IMR-90 (cell line): ENCODE measurements around the gene AHR. TPM values are rescaled to one million over a fixed set of nuclear protein-coding genes. Genes with fewer than 3 reads are reported as not detected.

Source experiments
- ATAC-seq: fragments of 200-7000 bp; cut with Tn5 transposase; 2 replicates; pipeline ENCODE4 v1.9.1; 2020; ENCODE audit warnings: low read depth, mild to moderate bottlenecking, moderate library complexity
- BruUV-seq: library from RNA; stranded (reverse); fragments of 400-500 nt; replicated peaks from 2 replicates; lab custom pipeline; 2021; lab: Mats Ljungman, UMichigan
- CTCF ChIA-PET: fragments of 300-600 bp; formaldehyde crosslinking; extraction: SDS; loops from one replicate; lab custom pipeline; 2021; ENCODE audit warnings: antibody characterized with exemption; lab: Yijun Ruan, JAX
- POLR2A ChIA-PET: fragments of 300-600 bp; sonication (Branson Sonifier 250); formaldehyde crosslinking; loops from one replicate; lab custom pipeline; 2022; ENCODE audit warnings: antibody characterized with exemption; ENCODE audit not compliant: unreplicated experiment; lab: Charles Lee
- DNase-seq: peaks from one replicate; pipeline ENCODE4 v3.0.0; 2013
- H2AFZ ChIP-seq: replicated peaks from 2 replicates; pipeline ENCODE3; 2013; ENCODE audit warnings: low read length, mild to moderate bottlenecking; ENCODE audit not compliant: poor library complexity
- H2AK5ac ChIP-seq: 2 replicates; pipeline ENCODE4 v1.6.1; 2013; ENCODE audit warnings: low read depth, low read length, inconsistent platforms
- H2AK9ac ChIP-seq: replicated peaks from 2 replicates; pipeline ENCODE3; 2013; ENCODE audit warnings: mild to moderate bottlenecking, low read depth, low read length, moderate library complexity; ENCODE audit not compliant: poor library complexity
- H2BK120ac ChIP-seq: 2 replicates; pipeline ENCODE4 v1.6.1; 2013; ENCODE audit warnings: low read depth, low read length, inconsistent platforms
- H2BK15ac ChIP-seq: 3 replicates; pipeline ENCODE4 v1.6.1; 2013; ENCODE audit warnings: low read depth, low read length, inconsistent platforms
- H2BK20ac ChIP-seq: 2 replicates; pipeline ENCODE4 v1.6.1; 2013; ENCODE audit warnings: low read depth, mild to moderate bottlenecking, inconsistent platforms, low read length, moderate library complexity
- H2BK5ac ChIP-seq: 2 replicates; pipeline ENCODE4 v1.6.1; 2013; ENCODE audit warnings: mild to moderate bottlenecking, low read depth, low read length, inconsistent platforms; ENCODE audit not compliant: poor library complexity, severe bottlenecking
- H3K14ac ChIP-seq: replicated peaks from 2 replicates; pipeline ENCODE4 v1.6.1; 2013; ENCODE audit warnings: low read depth, low read length, inconsistent platforms
- H3K18ac ChIP-seq: 2 replicates; pipeline ENCODE4 v1.6.1; 2013; ENCODE audit warnings: low read depth, low read length, control low read depth
- H3K23ac ChIP-seq: 2 replicates; pipeline ENCODE4 v1.6.1; 2013; ENCODE audit warnings: low read depth, low read length, inconsistent platforms
- H3K27ac ChIP-seq: 2 replicates; pipeline ENCODE4 v1.5.1; 2013; ENCODE audit warnings: mild to moderate bottlenecking, control low read depth, low read length; ENCODE audit not compliant: insufficient read depth
- H3K27me3 ChIP-seq: 2 replicates; pipeline ENCODE4 v1.6.1; 2013; ENCODE audit warnings: low read length; ENCODE audit not compliant: control insufficient read depth, insufficient read depth
- H3K36me3 ChIP-seq: 2 replicates; pipeline ENCODE4 v1.6.1; 2013; ENCODE audit warnings: low read length, mixed read lengths; ENCODE audit not compliant: control insufficient read depth, insufficient read depth
- H3K4ac ChIP-seq: 2 replicates; pipeline ENCODE4 v1.6.1; 2013; ENCODE audit warnings: low read depth, low read length, inconsistent platforms
- H3K4me1 ChIP-seq: 2 replicates; pipeline ENCODE4 v1.6.1; 2013; ENCODE audit warnings: low read length, mixed read lengths; ENCODE audit not compliant: control insufficient read depth, insufficient read depth
- H3K4me2 ChIP-seq: 2 replicates; pipeline ENCODE4 v1.6.1; 2013; ENCODE audit warnings: low read depth, mild to moderate bottlenecking, control low read depth, low read length, moderate library complexity
- H3K4me3 ChIP-seq: 2 replicates; pipeline ENCODE4 v1.5.1; 2013; ENCODE audit warnings: low read depth, mild to moderate bottlenecking, control low read depth, low read length, moderate library complexity; ENCODE audit not compliant: insufficient read depth
- H3K56ac ChIP-seq: 2 replicates; pipeline ENCODE4 v1.6.1; 2013; ENCODE audit warnings: low read length, inconsistent platforms; ENCODE audit not compliant: insufficient read depth; ENCODE audit errors: extremely low read depth
- H3K79me1 ChIP-seq, 2 experiments: 2 replicates each; pipeline ENCODE4 v1.6.1; 2013; ENCODE audit warnings: low read length in 2 of 2, inconsistent platforms in 1 of 2, low read depth in 1 of 2
- H3K9ac ChIP-seq: 2 replicates; pipeline ENCODE4 v1.6.1; 2013; ENCODE audit warnings: low read depth, low read length, control low read depth
- H3K9me1 ChIP-seq: 2 replicates; pipeline ENCODE4 v1.6.1; 2013; ENCODE audit warnings: low read length, inconsistent platforms; ENCODE audit not compliant: insufficient read depth
- H3K9me3 ChIP-seq: 2 replicates; pipeline ENCODE4 v1.6.1; 2013; ENCODE audit warnings: low read length; ENCODE audit not compliant: control insufficient read depth, insufficient read depth
- H4K20me1 ChIP-seq: 2 replicates; pipeline ENCODE4 v1.6.1; 2013; ENCODE audit warnings: low read length, inconsistent platforms; ENCODE audit not compliant: insufficient read depth
- H4K5ac ChIP-seq: 2 replicates; pipeline ENCODE4 v1.6.1; 2013; ENCODE audit warnings: mild to moderate bottlenecking, low read depth, low read length, control low read depth
- H4K8ac ChIP-seq, 2 experiments: 2 replicates each; pipeline ENCODE4 v1.6.1; 2013; ENCODE audit warnings: low read depth in 2 of 2, low read length in 2 of 2, control low read depth in 1 of 2, inconsistent platforms in 1 of 2
- H4K91ac ChIP-seq: 2 replicates; pipeline ENCODE4 v1.6.1; 2013; ENCODE audit warnings: low read depth, low read length, inconsistent platforms; ENCODE audit not compliant: insufficient read depth
- CEBPB ChIP-seq: IDR thresholded peaks from 2 replicates; pipeline ENCODE4 v1.6.1; 2012; ENCODE audit warnings: low read depth, low read length, improper control_type of control experiment
- CTCF ChIP-seq: conservative IDR thresholded peaks from 2 replicates; pipeline ENCODE4 v1.5.1; 2012; ENCODE audit warnings: mild to moderate bottlenecking, low read depth, low read length, improper control_type of control experiment
- ELK1 ChIP-seq: fragments of 150-350 bp; IDR thresholded peaks from 2 replicates; pipeline ENCODE4 v1.6.1; 2016; ENCODE audit warnings: low read depth, mild to moderate bottlenecking, low read length, moderate library complexity, borderline replicate concordance
- FOS ChIP-seq: fragments of 150-350 bp; IDR thresholded peaks from 2 replicates; pipeline ENCODE4 v1.6.1; 2016; ENCODE audit warnings: low read depth, low read length
- MAFK ChIP-seq: IDR thresholded peaks from 2 replicates; pipeline ENCODE4 v1.6.1; 2012; ENCODE audit warnings: low read depth, low read length, improper control_type of control experiment
- MXI1 ChIP-seq: IDR thresholded peaks from 2 replicates; pipeline ENCODE4 v1.6.1; 2012; ENCODE audit warnings: low read depth, mild to moderate bottlenecking, low read length, moderate library complexity, borderline replicate concordance
- NFE2L2 ChIP-seq: fragments of 150-350 bp; IDR thresholded peaks from 2 replicates; pipeline ENCODE4 v1.6.1; 2016; ENCODE audit warnings: low read depth, mild to moderate bottlenecking, low read length
- POLR2A ChIP-seq: IDR thresholded peaks from 2 replicates; pipeline ENCODE4 v1.6.1; 2012; ENCODE audit warnings: mild to moderate bottlenecking, low read depth, low read length
- RAD21 ChIP-seq: IDR thresholded peaks from 2 replicates; pipeline ENCODE4 v1.6.1; 2012; ENCODE audit warnings: low read length, improper control_type of control experiment
- RFX5 ChIP-seq: IDR thresholded peaks from 2 replicates; pipeline ENCODE4 v1.8.0; 2012; ENCODE audit warnings: low read depth, mild to moderate bottlenecking, low read length, moderate library complexity
- SMC3 ChIP-seq: fragments of 150-350 bp; IDR thresholded peaks from 2 replicates; pipeline ENCODE4 v1.6.1; 2016; ENCODE audit warnings: low read depth, mild to moderate bottlenecking, antibody characterized with exemption, low read length, moderate library complexity
- dilution Hi-C: fragments of 300-500 bp; cut with HindIII; formaldehyde crosslinking; loops from one replicate; pipeline ENCODE4 v1.14.3; 2018; ENCODE audit warnings: low sequenced_read_pairs; ENCODE audit not compliant: unreplicated experiment
- in situ Hi-C: fragments of 300-500 bp; cut with MboI; formaldehyde crosslinking; loops from 3 replicates; pipeline ENCODE4 v1.14.3; 2019; ENCODE audit warnings: low sequenced_read_pairs, inconsistent platforms, mixed read lengths
- intact Hi-C: fragments of 100-400 bp; cut with micrococcal nuclease; formaldehyde crosslinking; loops from 2 replicates; pipeline ENCODE4 v1.10.0; 2022
- polyA plus RNA-seq, 3 experiments: library from polyadenylated mRNA; depleted of rRNA; stranded (reverse); fragments of >200 nt; gene quantifications; 2 replicates each; pipeline ENCODE4 v1.2.3, GENCODE V29; 2012; ENCODE audit warnings: low replicate concordance in 1 of 3
- total RNA-seq: library from RNA; depleted of rRNA; stranded (reverse); fragments of >200 nt; gene quantifications from 2 replicates; pipeline ENCODE4 v1.2.3, GENCODE V29; 2012

The AHR gene
- total and polyA plus RNA-seq, 2 of the 4 experiments (the other 2 are of a cell fraction): 6.9 to 55.2 TPM

GRCh38 chr7:17320102-17320497 is 21.6 kb downstream of the AHR start:
- Histone ChIP-seq H4K91ac (no peak overlapping the region), H3K9me3 (no peaks in the 10 kb centered on the region), H2AFZ (no peak overlapping the region), H2BK5ac (peak overlapping the region; percentile 6), H3K4me1 (peaks cover 2% of the 10 kb centered on the region; the same call in 1 of the 2 replicates), H3K9ac (no peak overlapping the region), H3K9me1 (peaks cover 3% of the 10 kb centered on the region; the same call in 1 of the 2 replicates), H3K14ac (no peak overlapping the region), H3K79me1 (peaks cover 22 to 34% of the 10 kb centered on the region in 2 experiments), H2BK15ac (no peak overlapping the region), H4K5ac (no peak overlapping the region), H3K23ac (no peak overlapping the region), H3K27ac (no peak overlapping the region), H2AK5ac (no peak overlapping the region), H3K4ac (no peak overlapping the region), H3K18ac (no peak overlapping the region), H3K27me3 (no peaks in the 10 kb centered on the region), H3K4me3 (no peak overlapping the region), H2BK20ac (no peak overlapping the region), H3K36me3 (no peaks in the 10 kb centered on the region), H4K20me1 (no peaks in the 10 kb centered on the region), H3K4me2 (peak overlapping the region; percentile 57; the same call in 1 of the 2 replicates), H2AK9ac (no peak overlapping the region), H3K56ac (no peak overlapping the region), H2BK120ac (no peak overlapping the region), H4K8ac (no peak overlapping the region; a peak in 1 of 4 replicates)
- dilution Hi-C loops: no loop called here
- POLR2A ChIA-PET: no interaction called here
- CTCF ChIA-PET: interaction anchor here (0.6 kb wide), 1 partner anchor 433 kb away, joined by 3 read pairs; no protein-coding TSS in a partner anchor
- DNase-seq (peak; percentile 38), ATAC-seq (peak; percentile 47)
- intact Hi-C loops: loop anchor here (10.0 kb wide), 1 partner anchor 1235 kb away; no protein-coding TSS in a partner anchor
- TF ChIP-seq NFE2L2: no peak
- TF ChIP-seq MAFK: no peak
- no peak for TF ChIP-seq ELK1
- no peak for TF ChIP-seq MXI1
- TF ChIP-seq SMC3: no peak
- TF ChIP-seq RAD21: no peak
- no peak for TF ChIP-seq CEBPB
- no peak for TF ChIP-seq POLR2A
- no peak for TF ChIP-seq CTCF
- no peak for TF ChIP-seq RFX5
- no peak for TF ChIP-seq FOS
- no TSS peak for BruUV-seq
- in situ Hi-C loops: no loop called here
